Smooth muscle cell (in vitro differentiated cells): Measurements from ENCODE around the gene GRIP2. TPM values are rescaled to one million over a fixed set of nuclear protein-coding genes. Genes with fewer than 3 reads are reported as not detected.

ENCODE experiments used
- DNase-seq: peaks from one replicate; lab custom pipeline; 2025; ENCODE audit not compliant: unreplicated experiment; lab: John Stamatoyannopoulos, UW
- H2AFZ ChIP-seq: fragments of 200-600 bp; sonication (generic); 2 replicates; pipeline ENCODE4 v1.6.0; 2016; ENCODE audit warnings: antibody characterized with exemption, low read depth, mild to moderate bottlenecking
- H3F3A ChIP-seq: fragments of 200-600 bp; sonication (generic); 2 replicates; pipeline ENCODE4 v1.6.0; 2017; ENCODE audit warnings: antibody characterized with exemption, low read depth
- H3K27ac ChIP-seq: fragments of 200-600 bp; sonication (generic); 2 replicates; pipeline ENCODE4 v1.5.1; 2016; ENCODE audit warnings: low read depth, mild to moderate bottlenecking
- H3K27me3 ChIP-seq: fragments of 200-600 bp; sonication (generic); 2 replicates; pipeline ENCODE4 v1.6.1; 2016; ENCODE audit warnings: low read depth, mild to moderate bottlenecking
- H3K36me3 ChIP-seq: fragments of 200-600 bp; sonication (generic); 2 replicates; pipeline ENCODE4 v1.5.1; 2016; ENCODE audit warnings: low read depth
- H3K4me1 ChIP-seq: fragments of 200-600 bp; sonication (generic); 2 replicates; pipeline ENCODE4 v1.5.1; 2016; ENCODE audit warnings: low read depth
- H3K4me2 ChIP-seq: fragments of 200-600 bp; sonication (generic); 2 replicates; pipeline ENCODE4 v1.6.0; 2016; ENCODE audit warnings: mild to moderate bottlenecking
- H3K4me3 ChIP-seq: fragments of 200-600 bp; sonication (generic); 2 replicates; pipeline ENCODE4 v1.5.1; 2016; ENCODE audit warnings: mild to moderate bottlenecking
- H3K79me2 ChIP-seq: fragments of 200-600 bp; sonication (generic); 2 replicates; pipeline ENCODE4 v1.6.0; 2016; ENCODE audit warnings: low read depth, mild to moderate bottlenecking
- H3K9ac ChIP-seq: fragments of 200-600 bp; sonication (generic); 2 replicates; pipeline ENCODE4 v1.6.0; 2016; ENCODE audit warnings: low read depth
- H3K9me3 ChIP-seq: fragments of 200-600 bp; sonication (generic); replicated peaks from 2 replicates; pipeline ENCODE4 v1.5.1; 2016; ENCODE audit warnings: low read depth
- H4K20me1 ChIP-seq: fragments of 200-600 bp; sonication (generic); 2 replicates; pipeline ENCODE4 v1.6.0; 2016; ENCODE audit warnings: low read depth
- WGBS: methylation state at CpG from one replicate; pipeline ENCODE4 v1.1.7; 2016; ENCODE audit warnings: low lambda C conversion rate; 5-methylcytosine and 5-hydroxymethylcytosine counted together
- polyA plus RNA-seq: library from polyadenylated mRNA; unstranded; fragments of >200 nt; fragmentation: Nextera tagmentation; extraction: Ambion mirVana; gene quantifications from 2 replicates; pipeline ENCODE4 v1.2.1, GENCODE V29; 2016
- total RNA-seq: library from RNA; depleted of rRNA; stranded (reverse); fragments of >200 nt; gene quantifications from 2 replicates; pipeline ENCODE4 v1.2.3, GENCODE V29; 2014
- TF ChIP-seq, protein P1 (sequence below): fragments of 200-600 bp; sonication (generic); IDR thresholded peaks from 2 replicates; pipeline ENCODE4 v1.5.1; 2017; ENCODE audit warnings: borderline replicate concordance, mild to moderate bottlenecking, antibody characterized with exemption; ENCODE audit not compliant: insufficient read depth, poor library complexity, severe bottlenecking

GRIP2 gene
- total and polyA plus RNA-seq, 2 experiments from 2014 or later, result 2.0 to 6.5 TPM

GRCh38 chr3:14462738-14463137 lies 77.4 kb downstream of the GRIP2 start:
- DNase-seq, result no peak
- Histone ChIP-seq H2AFZ (no peak overlapping the region), H4K20me1 (no peaks in the 10 kb centered on the region), H3K4me2 (no peak overlapping the region), H3K9me3 (no peaks in the 10 kb centered on the region), H3K4me1 (peaks cover 8% of the 10 kb centered on the region), H3K9ac (peak overlapping the region; percentile 51), H3K79me2 (no peaks in the 10 kb centered on the region), H3K27me3 (no peaks in the 10 kb centered on the region), H3F3A (no peaks in the 10 kb centered on the region), H3K4me3 (no peak overlapping the region), H3K27ac (peak overlapping the region; percentile 80), H3K36me3 (no peaks in the 10 kb centered on the region)
- TF ChIP-seq, protein P1, sequence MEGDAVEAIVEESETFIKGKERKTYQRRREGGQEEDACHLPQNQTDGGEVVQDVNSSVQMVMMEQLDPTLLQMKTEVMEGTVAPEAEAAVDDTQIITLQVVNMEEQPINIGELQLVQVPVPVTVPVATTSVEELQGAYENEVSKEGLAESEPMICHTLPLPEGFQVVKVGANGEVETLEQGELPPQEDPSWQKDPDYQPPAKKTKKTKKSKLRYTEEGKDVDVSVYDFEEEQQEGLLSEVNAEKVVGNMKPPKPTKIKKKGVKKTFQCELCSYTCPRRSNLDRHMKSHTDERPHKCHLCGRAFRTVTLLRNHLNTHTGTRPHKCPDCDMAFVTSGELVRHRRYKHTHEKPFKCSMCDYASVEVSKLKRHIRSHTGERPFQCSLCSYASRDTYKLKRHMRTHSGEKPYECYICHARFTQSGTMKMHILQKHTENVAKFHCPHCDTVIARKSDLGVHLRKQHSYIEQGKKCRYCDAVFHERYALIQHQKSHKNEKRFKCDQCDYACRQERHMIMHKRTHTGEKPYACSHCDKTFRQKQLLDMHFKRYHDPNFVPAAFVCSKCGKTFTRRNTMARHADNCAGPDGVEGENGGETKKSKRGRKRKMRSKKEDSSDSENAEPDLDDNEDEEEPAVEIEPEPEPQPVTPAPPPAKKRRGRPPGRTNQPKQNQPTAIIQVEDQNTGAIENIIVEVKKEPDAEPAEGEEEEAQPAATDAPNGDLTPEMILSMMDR, result no peak
- WGBS, result 52% methylated on average over 9 of the region's 9 CpGs

DNA sequence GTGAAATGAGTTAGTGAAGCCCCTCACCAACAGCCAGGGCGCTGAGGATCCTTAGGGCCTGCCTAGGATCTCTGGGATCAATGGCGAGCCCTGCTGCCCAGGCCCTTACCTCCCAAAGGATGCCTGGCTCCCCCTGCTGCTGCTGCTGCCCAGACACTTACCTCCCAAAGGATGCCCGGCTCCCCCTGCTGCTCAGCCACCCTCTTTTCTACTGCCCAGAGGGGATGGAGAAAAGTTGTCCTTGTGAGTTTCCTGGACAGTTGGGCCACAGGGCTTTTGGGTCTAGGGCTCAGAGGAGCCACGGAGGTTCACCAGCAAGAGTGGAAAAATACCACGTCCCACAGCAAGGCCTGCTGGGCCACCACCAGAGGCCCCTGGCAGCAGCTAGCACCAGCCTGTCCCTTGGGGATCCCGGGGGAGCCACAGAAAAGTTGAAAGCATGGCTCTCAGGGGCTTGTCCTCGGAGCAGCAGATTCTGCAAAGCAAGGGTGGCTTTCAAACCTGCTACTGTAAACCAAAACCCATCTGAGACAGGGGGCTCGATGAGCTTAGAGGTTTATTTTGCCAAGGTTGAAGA lies 78.3 kb downstream of the GRIP2 start:
- Histone ChIP-seq H3K9me3 (no peaks in the 10 kb centered on the region), H3K36me3 (no peaks in the 10 kb centered on the region), H3K4me3 (no peak overlapping the region), H4K20me1 (no peaks in the 10 kb centered on the region), H3K27ac (peak overlapping the region; percentile 80), H3K79me2 (no peaks in the 10 kb centered on the region), H2AFZ (no peak overlapping the region), H3K4me1 (peaks cover 8% of the 10 kb centered on the region), H3K27me3 (no peaks in the 10 kb centered on the region), H3F3A (no peaks in the 10 kb centered on the region), H3K4me2 (no peak overlapping the region), H3K9ac (no peak overlapping the region)
- TF ChIP-seq, protein P1, result peak; percentile 58
- 80% methylated on average over 8 of the region's 8 CpGs for WGBS
- peak; percentile 14 for DNase-seq

DNA sequence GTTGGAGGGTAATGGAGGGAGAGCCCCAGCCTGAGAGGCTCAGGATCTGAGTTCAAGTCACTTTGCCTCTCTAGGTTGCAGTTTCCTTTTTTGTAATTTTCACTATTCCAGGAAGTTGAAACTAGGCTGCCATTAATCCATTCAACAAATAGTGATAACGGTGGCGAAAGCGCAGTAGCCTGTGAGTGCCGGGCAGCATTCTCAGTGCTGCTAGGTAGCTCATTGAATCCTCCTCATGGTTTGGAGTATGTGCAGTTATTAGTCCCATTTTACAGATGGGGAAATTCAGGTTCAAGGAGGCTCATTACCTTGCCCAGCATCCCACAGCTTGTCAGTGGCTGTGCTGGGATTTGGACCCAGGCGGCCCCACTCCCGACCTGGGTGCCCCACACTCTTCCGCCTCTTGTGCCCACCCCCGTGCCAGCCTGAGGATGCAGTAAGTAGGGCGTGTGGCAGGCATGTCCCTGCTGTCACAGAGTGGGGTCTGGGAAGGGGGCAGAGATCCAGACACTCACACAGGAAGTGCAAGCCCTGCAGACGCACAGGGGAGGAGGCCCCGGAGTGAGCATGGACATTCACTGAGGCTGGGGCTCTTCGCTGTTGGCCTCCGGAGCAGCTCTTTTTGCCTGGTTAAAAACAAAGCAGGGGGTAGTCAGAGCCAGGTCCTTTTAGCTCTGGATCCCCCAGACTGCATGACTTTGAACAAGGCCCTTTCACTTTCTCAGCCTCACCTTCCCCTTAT lies 79.0 kb downstream of the GRIP2 start:
- 80% methylated on average over 13 of the region's 13 CpGs for WGBS
- Histone ChIP-seq H3K9ac (no peak overlapping the region), H3K36me3 (no peaks in the 10 kb centered on the region)

More for the DNA sequence above, 79.0 kb downstream of the GRIP2 start:
- H3K4me1 ChIP-seq, result peaks cover 8% of the 10 kb centered on the region
- no peaks in the 10 kb centered on the region for H3K27me3 ChIP-seq
- no peaks in the 10 kb centered on the region for H3F3A ChIP-seq
- no peaks in the 10 kb centered on the region for H4K20me1 ChIP-seq
- TF ChIP-seq, protein P1, result no peak
- no peak overlapping the region for H3K4me2 ChIP-seq
- no peaks in the 10 kb centered on the region for H3K79me2 ChIP-seq
- DNase-seq, result no peak
- H3K4me3 ChIP-seq, result no peak overlapping the region
- no peaks in the 10 kb centered on the region for H3K9me3 ChIP-seq
- H2AFZ ChIP-seq, result no peak overlapping the region
- no peak overlapping the region for H3K27ac ChIP-seq
